GM13976 (cell line): ENCODE results near the gene GMPR.
"Not testable (repeated sequence)": the region's sequence is repeated elsewhere in the genome, so short reads cannot be mapped to it uniquely, and the experiment has no call there.

Experiments
- DNase-seq: peaks from one replicate; pipeline ENCODE4 v3.0.0; 2012; ENCODE audit warnings: low spot score
- in situ Hi-C: fragments of 300-500 bp; cut with MboI; formaldehyde crosslinking; loops from one replicate; pipeline ENCODE4 v1.12.0; 2022; ENCODE audit warnings: low sequenced_read_pairs, mixed read lengths, inconsistent platforms; ENCODE audit not compliant: unreplicated experiment
- TF ChIP-seq, protein P1 (sequence below): IDR thresholded peaks from 2 replicates; pipeline ENCODE4 v1.5.1; 2012; ENCODE audit warnings: borderline replicate concordance, mild to moderate bottlenecking; ENCODE audit not compliant: insufficient read depth; ENCODE audit errors: extremely low read depth, missing control alignments, control extremely low read depth

The GMPR gene

DNA sequence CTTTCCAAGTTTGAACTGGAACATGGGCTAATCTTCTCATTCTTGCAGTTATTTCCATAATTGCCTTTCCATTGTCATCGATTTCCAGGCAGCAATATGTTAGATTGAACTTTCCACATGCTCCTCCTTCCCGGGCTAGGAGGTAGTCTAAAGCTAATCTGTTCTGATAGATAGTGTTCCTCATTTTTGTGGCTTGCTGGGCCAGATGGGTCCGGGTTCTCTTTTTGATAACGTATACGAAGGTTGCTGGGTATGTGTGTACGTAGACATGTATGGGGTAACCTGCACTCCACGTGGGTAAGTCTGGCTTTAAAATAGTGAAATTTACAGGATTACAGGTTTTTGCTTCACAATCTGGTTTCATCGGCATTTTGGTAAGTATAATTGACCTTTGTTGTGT lies 14.0 kb upstream of the GMPR start:
- TF ChIP-seq, protein P1, sequence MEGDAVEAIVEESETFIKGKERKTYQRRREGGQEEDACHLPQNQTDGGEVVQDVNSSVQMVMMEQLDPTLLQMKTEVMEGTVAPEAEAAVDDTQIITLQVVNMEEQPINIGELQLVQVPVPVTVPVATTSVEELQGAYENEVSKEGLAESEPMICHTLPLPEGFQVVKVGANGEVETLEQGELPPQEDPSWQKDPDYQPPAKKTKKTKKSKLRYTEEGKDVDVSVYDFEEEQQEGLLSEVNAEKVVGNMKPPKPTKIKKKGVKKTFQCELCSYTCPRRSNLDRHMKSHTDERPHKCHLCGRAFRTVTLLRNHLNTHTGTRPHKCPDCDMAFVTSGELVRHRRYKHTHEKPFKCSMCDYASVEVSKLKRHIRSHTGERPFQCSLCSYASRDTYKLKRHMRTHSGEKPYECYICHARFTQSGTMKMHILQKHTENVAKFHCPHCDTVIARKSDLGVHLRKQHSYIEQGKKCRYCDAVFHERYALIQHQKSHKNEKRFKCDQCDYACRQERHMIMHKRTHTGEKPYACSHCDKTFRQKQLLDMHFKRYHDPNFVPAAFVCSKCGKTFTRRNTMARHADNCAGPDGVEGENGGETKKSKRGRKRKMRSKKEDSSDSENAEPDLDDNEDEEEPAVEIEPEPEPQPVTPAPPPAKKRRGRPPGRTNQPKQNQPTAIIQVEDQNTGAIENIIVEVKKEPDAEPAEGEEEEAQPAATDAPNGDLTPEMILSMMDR: no peak
- in situ Hi-C loops: no loop called here
- no peak for DNase-seq

- in situ Hi-C loops: not testable (repeated sequence)
Observed at GRCh38 chr6:16225062-16225731, 13.2 kb upstream of the GMPR start.

GRCh38 chr6:16226117-16227047 lies 12.0 kb upstream of the GMPR start:
- DNase-seq, in situ Hi-C loops: not testable (repeated sequence)

More at GRCh38 chr6:16225062-16225731, 13.2 kb upstream of the GMPR start:
- not testable (repeated sequence) for DNase-seq

DNA sequence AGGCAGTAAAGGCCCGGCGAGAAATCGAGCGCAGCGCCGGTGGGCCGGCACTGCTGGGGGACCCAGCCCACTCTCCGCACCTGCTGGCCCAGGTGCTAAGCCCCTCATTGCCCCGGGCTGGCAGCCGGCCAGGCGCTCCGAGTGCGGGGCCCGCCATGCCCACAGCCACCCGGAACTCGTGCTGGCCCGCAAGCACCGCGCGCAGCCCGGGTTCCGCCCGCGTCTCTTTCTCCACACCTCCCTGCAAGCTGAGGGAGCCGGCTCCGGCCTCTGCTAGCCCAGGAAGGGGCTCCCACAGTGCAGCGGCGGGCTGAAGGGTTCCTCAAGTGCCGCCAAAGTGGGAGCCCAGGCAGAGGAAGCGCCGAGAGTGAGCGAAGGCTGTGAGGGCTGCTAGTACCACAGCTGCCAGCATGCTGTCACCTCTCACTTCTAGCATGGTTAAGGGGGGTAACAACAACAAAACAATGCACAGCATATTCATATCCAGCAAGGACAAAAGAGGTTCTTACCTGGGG lies 11.3 kb upstream of the GMPR start:
- DNase-seq: no peak
- TF ChIP-seq, protein P1: no peak
- in situ Hi-C loops: no loop called here

DNA sequence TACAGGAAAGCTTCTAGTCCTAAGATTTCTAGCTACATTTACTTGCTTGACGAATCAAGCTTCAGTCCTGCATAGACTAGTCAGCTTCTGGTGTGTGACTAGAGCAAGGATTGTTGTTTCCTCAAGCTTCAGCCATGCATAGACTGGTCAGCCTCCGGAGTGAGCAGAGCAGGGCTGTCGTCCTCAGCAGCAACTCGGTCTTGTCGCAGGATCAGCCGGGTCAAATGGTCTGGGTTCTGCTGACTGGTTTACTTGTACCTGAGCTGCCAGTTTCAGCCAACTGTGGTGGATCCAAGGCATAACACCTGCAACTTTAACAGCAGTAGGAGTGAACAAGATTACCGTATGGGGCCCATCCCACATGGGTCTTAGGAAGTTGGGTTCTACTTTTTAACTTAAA lies 10.8 kb upstream of the GMPR start:
- DNase-seq: no peak
- in situ Hi-C loops: no loop called here
- TF ChIP-seq, protein P1: no peak

DNA sequence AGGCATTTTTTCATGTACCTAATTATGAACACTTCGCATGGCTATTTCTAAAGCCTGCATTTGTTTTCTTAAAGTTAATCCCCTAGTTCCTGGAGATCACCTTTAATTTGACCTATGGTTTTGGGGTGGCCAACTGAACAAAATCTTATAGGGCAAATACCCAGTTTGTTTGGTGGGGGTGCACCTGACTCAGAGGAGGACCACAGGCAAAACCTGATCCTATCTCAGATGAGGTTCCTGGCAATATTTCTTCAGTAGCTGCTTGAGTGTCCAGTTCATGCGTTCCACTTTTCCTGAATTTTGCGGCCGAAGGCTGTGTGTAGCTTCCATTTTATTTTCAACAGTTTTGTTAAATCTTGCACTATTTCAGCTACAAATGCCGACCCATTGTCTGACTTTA lies 10.3 kb upstream of the GMPR start:
- in situ Hi-C loops: no loop called here
- TF ChIP-seq, protein P1: no peak
- DNase-seq: no peak

- in situ Hi-C loops: no loop called here
- TF ChIP-seq, protein P1: no peak
Observed at GRCh38 chr6:16228709-16229665, 9.4 kb upstream of the GMPR start.

More at GRCh38 chr6:16228709-16229665, 9.4 kb upstream of the GMPR start:
- DNase-seq: no peak
